Measurements from ENCODE around the gene ARL17B.
"Not testable (repeated sequence)": the region's sequence is repeated elsewhere in the genome, so short reads cannot be mapped to it uniquely, and the experiment has no call there.

Gene ARL17B

GRCh38 chr17:46361755-46362154, at the start of gene ARL17B:
Gene ARL17B (minus strand): TSS chr17:46361766. CDS start chr17:46358397, 3,369 bp downstream.
- not testable (repeated sequence) for DNase-seq (ENCODE audit: low read depth); H3K4me3 ChIP-seq (ENCODE audit: low read depth, low read length)

GRCh38 chr17:46409864-46410263, 48.3 kb upstream of the ARL17B start:
- H3K4me3 ChIP-seq (ENCODE audit: low read depth, low read length): not testable (repeated sequence)

GRCh38 chr17:46407155-46407554, 45.6 kb upstream of the ARL17B start:
- not testable (repeated sequence) for DNase-seq (ENCODE audit: low read depth); H3K4me3 ChIP-seq (ENCODE audit: low read depth, low read length)

More at GRCh38 chr17:46409864-46410263, 48.3 kb upstream of the ARL17B start:
- not testable (repeated sequence) for DNase-seq (ENCODE audit: low read depth)

GRCh38 chr17:46401033-46401787, 39.6 kb upstream of the ARL17B start:
- not testable (repeated sequence) for H3K4me3 ChIP-seq (ENCODE audit: low read depth, low read length); DNase-seq (ENCODE audit: low read depth)

GRCh38 chr17:46400543-46400942, 39.0 kb upstream of the ARL17B start:
- H3K4me3 ChIP-seq (ENCODE audit: low read depth, low read length); DNase-seq (ENCODE audit: low read depth): not testable (repeated sequence)

GRCh38 chr17:46399993-46400392, 38.4 kb upstream of the ARL17B start:
- DNase-seq (ENCODE audit: low read depth); H3K4me3 ChIP-seq (ENCODE audit: low read depth, low read length): not testable (repeated sequence)

GRCh38 chr17:46396292-46396691, 34.7 kb upstream of the ARL17B start:
- not testable (repeated sequence) for DNase-seq (ENCODE audit: low read depth); H3K4me3 ChIP-seq (ENCODE audit: low read depth, low read length)

- DNase-seq (ENCODE audit: low read depth); H3K4me3 ChIP-seq (ENCODE audit: low read depth, low read length): not testable (repeated sequence)
Measured at GRCh38 chr17:46393702-46394101, 32.1 kb upstream of the ARL17B start.

- H3K4me3 ChIP-seq (ENCODE audit: low read depth, low read length); DNase-seq (ENCODE audit: low read depth): not testable (repeated sequence)
Measured at GRCh38 chr17:46385491-46385890, 23.9 kb upstream of the ARL17B start.

GRCh38 chr17:46383118-46383517, 21.6 kb upstream of the ARL17B start:
- H3K4me3 ChIP-seq (ENCODE audit: low read depth, low read length); DNase-seq (ENCODE audit: low read depth): not testable (repeated sequence)

GRCh38 chr17:46373418-46373817, 11.9 kb upstream of the ARL17B start:
- H3K4me3 ChIP-seq (ENCODE audit: low read depth, low read length); DNase-seq (ENCODE audit: low read depth): not testable (repeated sequence)

- not testable (repeated sequence) for H3K4me3 ChIP-seq (ENCODE audit: low read depth, low read length); DNase-seq (ENCODE audit: low read depth)
Measured at GRCh38 chr17:46372236-46373229, 11.0 kb upstream of the ARL17B start.

GRCh38 chr17:46367520-46367919, 6.0 kb upstream of the ARL17B start:
- not testable (repeated sequence) for DNase-seq (ENCODE audit: low read depth); H3K4me3 ChIP-seq (ENCODE audit: low read depth, low read length)

- H3K4me3 ChIP-seq (ENCODE audit: low read depth, low read length); DNase-seq (ENCODE audit: low read depth): not testable (repeated sequence)
Measured at GRCh38 chr17:46361145-46361735, 326 bp downstream of the ARL17B start.

GRCh38 chr17:46353856-46354255, 7.7 kb downstream of the ARL17B start:
- H3K4me3 ChIP-seq (ENCODE audit: low read depth, low read length); DNase-seq (ENCODE audit: low read depth): not testable (repeated sequence)

- H3K4me3 ChIP-seq (ENCODE audit: low read depth, low read length); DNase-seq (ENCODE audit: low read depth): not testable (repeated sequence)
Measured at GRCh38 chr17:46349060-46349459, 12.5 kb downstream of the ARL17B start.

GRCh38 chr17:46348345-46348744, 13.2 kb downstream of the ARL17B start:
- not testable (repeated sequence) for DNase-seq (ENCODE audit: low read depth); H3K4me3 ChIP-seq (ENCODE audit: low read depth, low read length)

GRCh38 chr17:46342131-46342530, 19.4 kb downstream of the ARL17B start:
- not testable (repeated sequence) for DNase-seq (ENCODE audit: low read depth); H3K4me3 ChIP-seq (ENCODE audit: low read depth, low read length)

GRCh38 chr17:46341220-46341619, 20.3 kb downstream of the ARL17B start:
- not testable (repeated sequence) for H3K4me3 ChIP-seq (ENCODE audit: low read depth, low read length); DNase-seq (ENCODE audit: low read depth)

Data from choroid plexus epithelial cell (primary cell).